ENCODE measurements around the gene FGGY.

GRCh38 chr1:59422921-59423575 lies 126.2 kb downstream of the FGGY start:
- TF ChIP-seq, protein P1, sequence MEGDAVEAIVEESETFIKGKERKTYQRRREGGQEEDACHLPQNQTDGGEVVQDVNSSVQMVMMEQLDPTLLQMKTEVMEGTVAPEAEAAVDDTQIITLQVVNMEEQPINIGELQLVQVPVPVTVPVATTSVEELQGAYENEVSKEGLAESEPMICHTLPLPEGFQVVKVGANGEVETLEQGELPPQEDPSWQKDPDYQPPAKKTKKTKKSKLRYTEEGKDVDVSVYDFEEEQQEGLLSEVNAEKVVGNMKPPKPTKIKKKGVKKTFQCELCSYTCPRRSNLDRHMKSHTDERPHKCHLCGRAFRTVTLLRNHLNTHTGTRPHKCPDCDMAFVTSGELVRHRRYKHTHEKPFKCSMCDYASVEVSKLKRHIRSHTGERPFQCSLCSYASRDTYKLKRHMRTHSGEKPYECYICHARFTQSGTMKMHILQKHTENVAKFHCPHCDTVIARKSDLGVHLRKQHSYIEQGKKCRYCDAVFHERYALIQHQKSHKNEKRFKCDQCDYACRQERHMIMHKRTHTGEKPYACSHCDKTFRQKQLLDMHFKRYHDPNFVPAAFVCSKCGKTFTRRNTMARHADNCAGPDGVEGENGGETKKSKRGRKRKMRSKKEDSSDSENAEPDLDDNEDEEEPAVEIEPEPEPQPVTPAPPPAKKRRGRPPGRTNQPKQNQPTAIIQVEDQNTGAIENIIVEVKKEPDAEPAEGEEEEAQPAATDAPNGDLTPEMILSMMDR (IDR thresholded peaks at IDR 0.05) = no peak
- TF ChIP-seq EP300 (IDR thresholded peaks at IDR 0.05) (no peak), POLR2A (IDR thresholded peaks at IDR 0.05; ENCODE audit: low read depth) (no peak)

All from esophagus muscularis mucosa (tissue), 4 donors.